CD14-positive monocyte (primary cell): Measurements from ENCODE around the gene TRIP6. TPM values are rescaled to one million over a fixed set of nuclear protein-coding genes. Genes with fewer than 3 reads are reported as not detected.

Experiments
- DNase-seq, 3 donors: peaks; one replicate each; pipeline ENCODE4 v3.0.0-alpha.2; 2011 to 2022
- H2AFZ ChIP-seq: 2 replicates; pipeline ENCODE4 v1.6.0; 2012; ENCODE audit warnings: mild to moderate bottlenecking, low read depth, low read length, inconsistent platforms; ENCODE audit not compliant: insufficient read depth, poor library complexity, severe bottlenecking
- H3K27ac ChIP-seq, 2 donors: 1 replicate in 1 of 2; 2 replicates in 1 of 2; pipeline ENCODE4 v1.5.1; 2012 to 2013; ENCODE audit warnings: low read length in 2 of 2, control low read depth in 1 of 2, inconsistent platforms in 1 of 2, low read depth in 1 of 2, mild to moderate bottlenecking in 1 of 2
- H3K27me3 ChIP-seq, 2 donors: one replicate each; pipeline versions ENCODE4 v1.6.0 to v1.6.1; 2011 to 2013; ENCODE audit warnings: low read length in 2 of 2; ENCODE audit not compliant: control insufficient read depth in 2 of 2, insufficient read depth in 2 of 2
- H3K36me3 ChIP-seq, 2 donors: replicated peaks in 1 of 2; 1 replicate in 1 of 2; 2 replicates in 1 of 2; pipeline versions ENCODE4 v1.5.1 to v1.6.1; 2012 to 2013; ENCODE audit warnings: low read length in 2 of 2, control low read depth in 1 of 2, inconsistent platforms in 1 of 2, mild to moderate bottlenecking in 1 of 2; ENCODE audit not compliant: insufficient read depth in 2 of 2, control insufficient read depth in 1 of 2
- H3K4me1 ChIP-seq, 2 donors: 1 replicate in 1 of 2; 2 replicates in 1 of 2; pipeline versions ENCODE4 v1.5.1 to v1.6.1; 2012 to 2013; ENCODE audit warnings: low read length in 2 of 2, control low read depth in 1 of 2, inconsistent platforms in 1 of 2, mild to moderate bottlenecking in 1 of 2, moderate library complexity in 1 of 2; ENCODE audit not compliant: insufficient read depth in 2 of 2, control insufficient read depth in 1 of 2
- H3K4me2 ChIP-seq: replicated peaks from 2 replicates; pipeline ENCODE3; 2012; ENCODE audit warnings: low read length, moderate library complexity, mild to moderate bottlenecking; ENCODE audit not compliant: poor library complexity, severe bottlenecking; ENCODE audit errors: extremely low read depth
- H3K4me3 ChIP-seq, 3 experiments: fragments of 200-600 bp in 1 of 3; sonication (generic) in 1 of 3; replicated peaks in 1 of 3; 1 replicate in 2 of 3; 2 replicates in 1 of 3; pipeline ENCODE4 v1.5.1; 2011 to 2013; ENCODE audit warnings: low read length in 3 of 3, mild to moderate bottlenecking in 3 of 3, control low read depth in 2 of 3, low read depth in 2 of 3, inconsistent platforms in 1 of 3, moderate library complexity in 1 of 3
- H3K79me2 ChIP-seq: 2 replicates; pipeline ENCODE4 v1.6.0; 2012; ENCODE audit warnings: mild to moderate bottlenecking, control low read depth, inconsistent platforms, low read length, moderate library complexity; ENCODE audit not compliant: insufficient read depth
- H3K9ac ChIP-seq: 2 replicates; pipeline ENCODE4 v1.6.0; 2017; ENCODE audit warnings: low read length, mild to moderate bottlenecking; ENCODE audit not compliant: insufficient read depth, poor library complexity, severe bottlenecking
- H3K9me3 ChIP-seq, 2 donors: replicated peaks in 1 of 2; 1 replicate in 1 of 2; 2 replicates in 1 of 2; pipeline versions ENCODE4 v1.5.1 to v1.6.1; 2012 to 2013; ENCODE audit warnings: low read length in 2 of 2, control low read depth in 1 of 2; ENCODE audit not compliant: control insufficient read depth in 1 of 2, insufficient read depth in 1 of 2
- H4K20me1 ChIP-seq: 2 replicates; pipeline ENCODE4 v1.6.0; 2012; ENCODE audit warnings: mild to moderate bottlenecking, low read length, control low read depth, moderate library complexity; ENCODE audit not compliant: insufficient read depth
- H3K27ac Mint-ChIP-seq, 7 donors: one replicate each; pipeline ENCODE4 v1.8.0; 2020; ENCODE audit warnings: mild to moderate bottlenecking in 7 of 7, mixed read lengths in 7 of 7, moderate library complexity in 6 of 7, inconsistent platforms in 2 of 7
- H3K27me3 Mint-ChIP-seq, 3 donors: one replicate each; pipeline ENCODE4 v1.8.0; 2021 to 2022; ENCODE audit warnings: low read depth in 3 of 3, mild to moderate bottlenecking in 3 of 3, mixed read lengths in 3 of 3, moderate library complexity in 3 of 3, inconsistent platforms in 1 of 3
- H3K36me3 Mint-ChIP-seq, 2 donors: one replicate each; pipeline ENCODE4 v1.8.0; 2020; ENCODE audit warnings: mixed read lengths in 2 of 2, inconsistent platforms in 1 of 2, mild to moderate bottlenecking in 1 of 2
- H3K4me1 Mint-ChIP-seq: one replicate; pipeline ENCODE4 v1.8.0; 2020; ENCODE audit warnings: mild to moderate bottlenecking, mixed read lengths
- H3K4me3 Mint-ChIP-seq, 2 donors: one replicate each; pipeline ENCODE4 v1.8.0; 2020; ENCODE audit warnings: mild to moderate bottlenecking in 2 of 2, mixed read lengths in 2 of 2, moderate library complexity in 1 of 2
- H3K9me3 Mint-ChIP-seq, 7 donors: one replicate each; pipeline ENCODE4 v1.8.0; 2020 to 2022; ENCODE audit warnings: mixed read lengths in 7 of 7, mild to moderate bottlenecking in 6 of 7, moderate library complexity in 6 of 7, inconsistent platforms in 2 of 7
- CTCF ChIP-seq: fragments of 200-600 bp; IDR thresholded peaks from one replicate; pipeline ENCODE4 v1.8.0; 2022; ENCODE audit warnings: antibody characterized with exemption, mild to moderate bottlenecking
- WGBS: methylation state at CpG from one replicate; pipeline ENCODE4 v1.1.5; 2013; ENCODE audit warnings: missing lambda C conversion rate; ENCODE audit not compliant: insufficient coverage; 5-methylcytosine and 5-hydroxymethylcytosine counted together
- intact Hi-C, 2 donors: fragments of 100-400 bp; cut with micrococcal nuclease; formaldehyde crosslinking; loops; one replicate each; pipeline versions ENCODE4 v1.15.0 to v1.15.1; 2023
- polyA plus RNA-seq, 3 donors: library from polyadenylated mRNA; depleted of rRNA in 1 of 3; unstranded in 2 of 3; stranded (reverse) in 1 of 3; fragments of 300-500 nt in 2 of 3; fragments of >200 nt in 1 of 3; fragmentation: Illumina TruSeq in 2 of 3; gene quantifications; 1 replicate in 2 of 3; 2 replicates in 1 of 3; pipeline ENCODE4 v1.2.3, GENCODE V29; 2012 to 2021

Gene TRIP6
- polyA plus RNA-seq, 3 donors = 1.9 to 5.9 (median 5.8) TPM

DNA sequence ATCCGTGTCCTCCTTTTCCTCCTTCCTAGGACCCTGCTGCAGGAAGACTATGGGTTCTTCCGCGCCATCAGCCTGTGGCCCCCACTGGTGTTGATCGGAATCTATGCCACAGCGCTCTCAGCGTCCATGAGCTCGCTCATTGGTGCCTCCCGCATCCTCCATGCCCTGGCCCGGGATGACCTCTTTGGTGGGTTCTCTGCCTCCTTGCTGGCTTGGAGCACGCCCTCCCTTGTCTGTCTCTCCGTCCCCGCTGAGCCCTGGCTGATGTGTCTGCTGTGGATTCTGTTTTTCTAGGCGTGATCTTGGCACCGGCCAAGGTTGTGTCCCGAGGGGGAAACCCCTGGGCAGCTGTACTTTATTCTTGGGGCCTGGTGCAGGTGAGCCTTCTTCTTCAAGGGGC is 7.3 kb upstream of the TRIP6 start:
- Histone ChIP-seq H3K79me2 (peaks cover 58% of the 10 kb centered on the region), H2AFZ (no peak overlapping the region), H3K27me3 (no peaks in the 10 kb centered on the region), H4K20me1 (peaks cover 88% of the 10 kb centered on the region), H3K9ac (no peak overlapping the region), H3K4me1 (peaks cover 5 to 8% of the 10 kb centered on the region in 2 donors), H3K4me2 (no peak overlapping the region), H3K9me3 (no peaks in the 10 kb centered on the region), H3K36me3 (peaks cover 91 to 95% of the 10 kb centered on the region in 2 donors), H3K4me3 (no peak overlapping the region), H3K27ac (no peak overlapping the region)
- H3K36me3 Mint-ChIP-seq = peaks cover 80 to 96% of the 10 kb centered on the region in 2 donors
- no peak for TF ChIP-seq CTCF
- peaks cover 27% of the 10 kb centered on the region for H3K4me1 Mint-ChIP-seq
- intact Hi-C loops = loop anchor here in 1 of 2 donors (10.0 kb wide), 1 partner anchor 135 kb away; the partner anchor contains the start of gene EPO
- H3K9me3 Mint-ChIP-seq = no peaks in the 10 kb centered on the region
- no peak overlapping the region for H3K27ac Mint-ChIP-seq
- 98% methylated on average over 12 of the region's 15 CpGs for WGBS
- no peak for DNase-seq
- peak overlapping the region in 1 of 2 donors; percentile 10 for H3K4me3 Mint-ChIP-seq
- H3K27me3 Mint-ChIP-seq = peaks cover 0 to 2% (median 1%) of the 10 kb centered on the region in 3 donors

DNA sequence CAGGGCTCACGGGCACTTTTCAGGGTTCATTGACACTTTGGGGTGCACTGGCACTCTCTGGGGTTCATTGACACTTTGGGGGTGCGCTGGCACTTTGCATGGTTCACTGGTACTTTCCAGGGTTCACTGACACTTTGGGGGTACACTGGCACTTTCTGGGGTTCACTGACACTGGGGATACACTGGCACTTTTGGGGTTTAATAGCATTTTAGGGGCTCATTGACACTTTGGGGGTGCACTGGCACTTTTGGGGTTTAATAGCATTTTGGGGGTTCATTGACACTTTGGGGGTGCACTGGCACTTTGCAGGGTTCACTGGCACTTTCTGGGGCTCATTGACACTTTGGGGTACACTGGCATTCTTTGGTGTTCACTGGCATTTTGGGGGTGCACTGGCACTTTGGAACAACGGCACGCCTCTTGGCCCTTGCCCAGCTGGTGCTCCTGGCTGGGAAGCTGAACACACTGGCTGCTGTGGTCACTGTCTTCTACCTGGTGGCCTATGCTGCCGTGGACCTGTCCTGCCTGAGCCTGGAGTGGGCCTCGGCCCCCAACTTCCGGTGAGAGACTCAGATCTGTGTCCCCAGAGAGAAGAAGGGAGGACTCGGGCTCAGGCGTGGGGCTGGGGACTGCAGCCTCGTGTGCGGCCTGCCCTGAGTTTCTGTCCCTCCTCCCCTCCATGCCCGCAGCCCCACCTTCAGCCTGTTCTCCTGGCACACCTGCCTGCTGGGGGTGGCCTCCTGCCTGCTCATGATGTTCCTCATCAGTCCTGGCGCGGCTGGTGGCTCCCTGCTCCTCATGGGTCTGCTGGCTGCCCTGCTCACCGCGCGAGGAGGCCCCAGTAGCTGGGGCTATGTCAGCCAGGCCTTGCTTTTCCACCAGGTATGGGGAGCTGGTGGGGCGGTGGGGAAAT is 6.2 kb upstream of the TRIP6 start:
- Histone ChIP-seq H3K4me3 (no peak overlapping the region), H2AFZ (no peak overlapping the region), H4K20me1 (peaks cover 81% of the 10 kb centered on the region), H3K79me2 (peaks cover 47% of the 10 kb centered on the region), H3K4me1 (peaks cover 8% of the 10 kb centered on the region in 2 donors), H3K36me3 (peaks cover 84 to 92% of the 10 kb centered on the region in 2 donors), H3K9ac (no peak overlapping the region), H3K27me3 (no peaks in the 10 kb centered on the region), H3K9me3 (no peaks in the 10 kb centered on the region), H3K27ac (no peak overlapping the region), H3K4me2 (no peak overlapping the region)
- no peak for DNase-seq
- Mint-ChIP-seq H3K9me3 (no peaks in the 10 kb centered on the region), H3K36me3 (peaks cover 76 to 89% of the 10 kb centered on the region in 2 donors), H3K4me1 (peaks cover 25% of the 10 kb centered on the region), H3K27ac (peak overlapping the region in 2 of 7 donors; percentile 30 to 48), H3K4me3 (no peak overlapping the region), H3K27me3 (peaks cover 0 to 2% (median 1%) of the 10 kb centered on the region in 3 donors)
- WGBS = 95% methylated on average over 10 of the region's 18 CpGs
- no peak for TF ChIP-seq CTCF
- intact Hi-C loops = no loop called here
